Gastroesophageal sphincter (tissue), 3 donors: ENCODE results near the gene CSTB.

Source experiments
- EP300 ChIP-seq: sonication (generic); formaldehyde crosslinking; IDR thresholded peaks from one replicate; pipeline ENCODE4 v1.6.1; 2017; ENCODE audit warnings: antibody characterized with exemption, mild to moderate bottlenecking
- POLR2A ChIP-seq, 2 donors: fragments of 450-650 bp; IDR thresholded peaks; one replicate each; pipeline ENCODE4 v1.6.1; 2017; ENCODE audit warnings: antibody characterized with exemption in 2 of 2, mild to moderate bottlenecking in 2 of 2, moderate library complexity in 1 of 2
- TF ChIP-seq, protein P1 (sequence below), 4 experiments: fragments of 200-600 bp in 2 of 4; fragments of 450-650 bp in 2 of 4; sonication (generic) in 1 of 4; IDR thresholded peaks; one replicate each; pipeline ENCODE4 v1.5.1; 2017 to 2019; ENCODE audit warnings: antibody characterized with exemption in 4 of 4, mild to moderate bottlenecking in 2 of 4, moderate library complexity in 2 of 4

DNA sequence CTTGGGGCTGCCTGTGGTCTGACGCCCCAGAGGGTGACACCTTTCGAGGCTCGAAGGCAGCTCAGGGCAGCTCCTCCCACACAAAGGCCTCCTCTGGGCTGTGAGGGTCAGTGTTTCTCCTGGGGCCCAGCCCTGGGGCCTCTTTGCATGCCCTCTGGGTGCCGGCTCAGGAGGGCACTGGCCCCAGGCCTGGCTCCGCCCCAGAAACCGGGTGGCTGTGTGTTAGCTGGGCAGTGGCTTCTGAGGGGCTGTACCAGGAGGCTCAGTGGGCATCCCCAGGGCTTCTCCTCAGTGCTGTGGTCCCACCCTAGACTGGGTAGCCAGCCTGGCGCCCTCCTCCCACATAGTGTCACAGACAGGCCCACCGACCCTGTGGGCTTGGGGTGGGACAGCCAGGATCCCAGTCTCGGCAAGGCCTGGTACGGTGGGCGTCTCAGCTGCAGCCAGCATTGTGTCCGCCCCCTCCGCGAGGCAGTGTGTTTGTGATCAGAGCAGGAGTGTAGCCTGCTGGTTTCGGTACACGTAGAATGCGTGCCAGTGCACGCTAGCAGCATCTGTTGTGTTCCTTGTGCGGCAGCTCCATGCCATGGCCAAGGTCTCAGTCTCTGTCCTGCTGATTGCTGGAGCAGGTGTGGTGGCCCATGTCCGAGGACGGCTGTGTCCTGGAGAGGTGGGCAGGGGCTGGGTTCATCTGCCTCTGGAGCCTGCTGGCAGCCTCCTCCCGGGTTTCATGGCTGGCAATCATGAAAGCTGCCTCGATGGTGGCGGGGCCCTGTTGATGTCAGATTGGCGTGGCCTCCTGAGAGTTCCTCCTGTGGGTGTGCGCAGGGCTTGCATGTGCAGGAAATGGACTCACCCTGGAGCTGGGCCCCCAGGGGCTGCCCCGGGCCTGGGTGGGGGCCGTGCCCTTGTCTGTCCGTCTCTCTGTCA lies 41.3 kb upstream of the CSTB start:
- TF ChIP-seq, protein P1, sequence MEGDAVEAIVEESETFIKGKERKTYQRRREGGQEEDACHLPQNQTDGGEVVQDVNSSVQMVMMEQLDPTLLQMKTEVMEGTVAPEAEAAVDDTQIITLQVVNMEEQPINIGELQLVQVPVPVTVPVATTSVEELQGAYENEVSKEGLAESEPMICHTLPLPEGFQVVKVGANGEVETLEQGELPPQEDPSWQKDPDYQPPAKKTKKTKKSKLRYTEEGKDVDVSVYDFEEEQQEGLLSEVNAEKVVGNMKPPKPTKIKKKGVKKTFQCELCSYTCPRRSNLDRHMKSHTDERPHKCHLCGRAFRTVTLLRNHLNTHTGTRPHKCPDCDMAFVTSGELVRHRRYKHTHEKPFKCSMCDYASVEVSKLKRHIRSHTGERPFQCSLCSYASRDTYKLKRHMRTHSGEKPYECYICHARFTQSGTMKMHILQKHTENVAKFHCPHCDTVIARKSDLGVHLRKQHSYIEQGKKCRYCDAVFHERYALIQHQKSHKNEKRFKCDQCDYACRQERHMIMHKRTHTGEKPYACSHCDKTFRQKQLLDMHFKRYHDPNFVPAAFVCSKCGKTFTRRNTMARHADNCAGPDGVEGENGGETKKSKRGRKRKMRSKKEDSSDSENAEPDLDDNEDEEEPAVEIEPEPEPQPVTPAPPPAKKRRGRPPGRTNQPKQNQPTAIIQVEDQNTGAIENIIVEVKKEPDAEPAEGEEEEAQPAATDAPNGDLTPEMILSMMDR (IDR thresholded peaks at IDR 0.05), result no peak
- TF ChIP-seq EP300 (no peak), POLR2A (IDR thresholded peaks at IDR 0.05) (no peak)
